Measurements from ENCODE around the gene DLGAP3. TPM values are rescaled to one million over a fixed set of nuclear protein-coding genes. Genes with fewer than 3 reads are reported as not detected.
A peak's percentile ranks its signal among the peaks of the same experiment; 100 is the strongest.

DLGAP3 gene
- total RNA-seq, 1 experiment from 2014 or later = not detected

DNA sequence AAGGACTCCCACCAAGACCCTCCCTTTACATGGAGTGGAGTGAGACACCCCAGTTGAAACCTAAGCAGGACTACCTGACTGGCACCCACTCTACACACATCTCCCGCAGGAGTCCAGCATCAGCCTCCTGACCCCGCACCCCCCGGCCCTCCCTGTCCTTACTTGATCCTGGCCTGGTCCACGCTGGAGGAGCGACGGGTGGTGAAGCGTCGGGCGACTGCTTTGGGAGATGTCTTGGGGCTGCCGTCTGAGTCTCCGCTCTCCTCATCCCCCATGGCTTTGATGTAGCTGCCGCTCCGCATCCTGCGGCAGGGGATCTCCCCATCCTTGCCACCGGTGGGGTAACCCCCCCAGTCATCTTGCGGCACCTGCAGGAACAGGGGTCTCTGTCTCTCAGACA, 29.5 kb downstream of the DLGAP3 start:
- TF ChIP-seq EZH2 (IDR thresholded peaks at IDR 0.05; ENCODE audit: borderline replicate concordance, low read depth, low read length, poor library complexity, severe bottlenecking) = no peak
- intact Hi-C loops (cut with micrococcal nuclease; ENCODE audit: unreplicated experiment) = no loop called here
- Histone ChIP-seq H3K9me3 (ENCODE audit: low read depth, low read length, poor library complexity, severe bottlenecking) (no peaks in the 10 kb centered on the region), H3K27ac (ENCODE audit: low read depth, low read length, poor library complexity, severe bottlenecking) (no peak overlapping the region), H3K36me3 (ENCODE audit: insufficient read depth, low read length, poor library complexity, severe bottlenecking) (no peaks in the 10 kb centered on the region), H3K4me3 (ENCODE audit: low read depth, low read length, poor library complexity, severe bottlenecking) (no peak overlapping the region), H3K27me3 (replicated peaks; ENCODE audit: insufficient read depth, low read depth, low read length, poor library complexity) (peaks cover 37% of the 10 kb centered on the region), H3K4me1 (ENCODE audit: insufficient read depth, low read length, poor library complexity, severe bottlenecking) (no peaks in the 10 kb centered on the region)
- ChIA-PET POLR2A (ENCODE audit: low non-redundant PET) (no interaction called here), CTCF (no interaction called here)
- DNase-seq (ENCODE audit: low spot score) = no peak
- BruUV-seq (replicated peaks) = no TSS peak

DNA sequence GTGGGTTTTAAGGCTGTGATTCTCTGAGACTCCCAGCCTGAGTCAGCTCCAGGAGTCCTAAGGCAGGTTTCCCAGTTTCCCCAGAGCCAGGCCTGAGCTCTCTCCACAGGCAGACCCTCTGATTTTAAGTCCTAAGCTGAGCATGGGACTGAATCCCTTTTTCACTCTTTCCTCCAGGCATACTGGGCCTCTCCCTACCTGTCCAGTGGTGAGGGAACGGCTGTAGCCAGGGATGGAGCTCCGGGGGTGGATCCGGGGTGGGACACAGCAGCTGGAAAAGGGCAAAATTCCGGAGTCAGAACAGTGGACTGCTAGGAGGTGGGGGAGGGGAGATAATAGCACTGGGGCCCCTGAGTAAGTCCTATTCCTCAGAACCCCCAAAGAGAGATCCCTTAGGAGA, 30.0 kb downstream of the DLGAP3 start:
- peaks cover 41% of the 10 kb centered on the region for H3K27me3 ChIP-seq (replicated peaks; ENCODE audit: insufficient read depth, low read depth, low read length, poor library complexity)
- no peak overlapping the region for H3K27ac ChIP-seq (ENCODE audit: low read depth, low read length, poor library complexity, severe bottlenecking)
- CTCF ChIA-PET = no interaction called here
- H3K36me3 ChIP-seq (ENCODE audit: insufficient read depth, low read length, poor library complexity, severe bottlenecking) = no peaks in the 10 kb centered on the region
- no peak for TF ChIP-seq EZH2 (IDR thresholded peaks at IDR 0.05; ENCODE audit: borderline replicate concordance, low read depth, low read length, poor library complexity, severe bottlenecking)
- TF ChIP-seq, protein P1, sequence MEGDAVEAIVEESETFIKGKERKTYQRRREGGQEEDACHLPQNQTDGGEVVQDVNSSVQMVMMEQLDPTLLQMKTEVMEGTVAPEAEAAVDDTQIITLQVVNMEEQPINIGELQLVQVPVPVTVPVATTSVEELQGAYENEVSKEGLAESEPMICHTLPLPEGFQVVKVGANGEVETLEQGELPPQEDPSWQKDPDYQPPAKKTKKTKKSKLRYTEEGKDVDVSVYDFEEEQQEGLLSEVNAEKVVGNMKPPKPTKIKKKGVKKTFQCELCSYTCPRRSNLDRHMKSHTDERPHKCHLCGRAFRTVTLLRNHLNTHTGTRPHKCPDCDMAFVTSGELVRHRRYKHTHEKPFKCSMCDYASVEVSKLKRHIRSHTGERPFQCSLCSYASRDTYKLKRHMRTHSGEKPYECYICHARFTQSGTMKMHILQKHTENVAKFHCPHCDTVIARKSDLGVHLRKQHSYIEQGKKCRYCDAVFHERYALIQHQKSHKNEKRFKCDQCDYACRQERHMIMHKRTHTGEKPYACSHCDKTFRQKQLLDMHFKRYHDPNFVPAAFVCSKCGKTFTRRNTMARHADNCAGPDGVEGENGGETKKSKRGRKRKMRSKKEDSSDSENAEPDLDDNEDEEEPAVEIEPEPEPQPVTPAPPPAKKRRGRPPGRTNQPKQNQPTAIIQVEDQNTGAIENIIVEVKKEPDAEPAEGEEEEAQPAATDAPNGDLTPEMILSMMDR (conservative IDR thresholded peaks at IDR 0.05; ENCODE audit: low read depth, low read length) = no peak
- no peak overlapping the region for H3K4me3 ChIP-seq (ENCODE audit: low read depth, low read length, poor library complexity, severe bottlenecking)
- intact Hi-C loops (cut with micrococcal nuclease; ENCODE audit: unreplicated experiment) = no loop called here
- no peak for DNase-seq (ENCODE audit: low spot score)
- POLR2A ChIA-PET (ENCODE audit: low non-redundant PET) = no interaction called here
- no TSS peak for BruUV-seq (replicated peaks)
- no peaks in the 10 kb centered on the region for H3K9me3 ChIP-seq (ENCODE audit: low read depth, low read length, poor library complexity, severe bottlenecking)
- H3K4me1 ChIP-seq (ENCODE audit: insufficient read depth, low read length, poor library complexity, severe bottlenecking) = no peaks in the 10 kb centered on the region

DNA sequence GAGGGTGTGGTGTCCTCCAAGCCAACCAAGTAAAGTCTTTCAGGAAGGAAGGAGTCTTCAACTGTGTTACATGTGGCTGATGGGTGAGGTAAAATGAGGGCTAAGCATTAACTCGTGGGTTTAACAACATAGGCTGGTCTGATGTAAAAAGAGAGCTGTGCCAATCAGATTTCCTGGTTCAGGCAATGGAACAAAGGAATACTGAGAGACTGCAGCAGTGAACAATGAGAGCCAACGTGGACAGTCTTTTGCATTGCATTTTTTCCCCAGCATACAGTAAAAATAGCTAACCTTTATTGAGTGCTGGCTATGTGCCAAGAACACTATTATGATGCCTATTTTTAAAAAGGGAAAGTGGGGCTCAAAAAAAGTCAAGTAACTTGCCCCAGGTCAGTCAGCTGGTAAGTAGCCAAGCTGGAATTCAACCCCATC, 31.1 kb downstream of the DLGAP3 start:
- BruUV-seq (replicated peaks) = no TSS peak
- ChIA-PET POLR2A (ENCODE audit: low non-redundant PET) (no interaction called here), CTCF (no interaction called here)
- Histone ChIP-seq H3K27me3 (replicated peaks; ENCODE audit: insufficient read depth, low read depth, low read length, poor library complexity) (peaks cover 37% of the 10 kb centered on the region), H3K4me1 (ENCODE audit: insufficient read depth, low read length, poor library complexity, severe bottlenecking) (no peaks in the 10 kb centered on the region), H3K27ac (ENCODE audit: low read depth, low read length, poor library complexity, severe bottlenecking) (no peak overlapping the region), H3K9me3 (ENCODE audit: low read depth, low read length, poor library complexity, severe bottlenecking) (no peaks in the 10 kb centered on the region), H3K36me3 (ENCODE audit: insufficient read depth, low read length, poor library complexity, severe bottlenecking) (no peaks in the 10 kb centered on the region), H3K4me3 (ENCODE audit: low read depth, low read length, poor library complexity, severe bottlenecking) (no peak overlapping the region)
- DNase-seq (ENCODE audit: low spot score) = no peak
- intact Hi-C loops (cut with micrococcal nuclease; ENCODE audit: unreplicated experiment) = no loop called here
- TF ChIP-seq, protein P1 (conservative IDR thresholded peaks at IDR 0.05; ENCODE audit: low read depth, low read length) = no peak
- TF ChIP-seq EZH2 (IDR thresholded peaks at IDR 0.05; ENCODE audit: borderline replicate concordance, low read depth, low read length, poor library complexity, severe bottlenecking) = no peak

DNA sequence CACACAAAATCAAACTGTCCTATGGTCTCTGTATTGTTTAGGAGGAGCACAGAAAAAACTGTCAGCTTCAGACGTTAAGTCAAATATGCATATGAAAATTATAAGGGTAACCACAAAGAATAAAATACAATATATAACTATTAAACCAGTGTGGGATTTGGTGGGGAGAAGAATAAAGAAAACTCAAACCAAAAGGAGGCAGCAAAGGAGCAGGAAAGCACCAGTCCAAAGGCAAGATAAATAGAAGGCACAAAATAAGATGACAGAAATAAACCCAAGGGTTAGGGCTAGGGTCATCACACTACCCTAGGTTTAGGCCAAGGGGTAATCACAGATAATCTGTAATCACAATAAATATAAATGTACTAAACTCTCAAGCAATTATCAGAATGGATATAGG, 32.8 kb downstream of the DLGAP3 start:
- no peaks in the 10 kb centered on the region for H3K4me1 ChIP-seq (ENCODE audit: insufficient read depth, low read length, poor library complexity, severe bottlenecking)
- no peak for TF ChIP-seq EZH2 (IDR thresholded peaks at IDR 0.05; ENCODE audit: borderline replicate concordance, low read depth, low read length, poor library complexity, severe bottlenecking)
- TF ChIP-seq, protein P1 (conservative IDR thresholded peaks at IDR 0.05; ENCODE audit: low read depth, low read length) = 0 out of 2 replicates have a peak, but pooled peaks have one; percentile 18
- H3K27me3 ChIP-seq (replicated peaks; ENCODE audit: insufficient read depth, low read depth, low read length, poor library complexity) = peaks cover 23% of the 10 kb centered on the region
- ChIA-PET CTCF (no interaction called here), POLR2A (ENCODE audit: low non-redundant PET) (no interaction called here)
- H3K4me3 ChIP-seq (ENCODE audit: low read depth, low read length, poor library complexity, severe bottlenecking) = no peak overlapping the region
- intact Hi-C loops (cut with micrococcal nuclease; ENCODE audit: unreplicated experiment) = no loop called here
- H3K27ac ChIP-seq (ENCODE audit: low read depth, low read length, poor library complexity, severe bottlenecking) = no peak overlapping the region
- H3K36me3 ChIP-seq (ENCODE audit: insufficient read depth, low read length, poor library complexity, severe bottlenecking) = no peaks in the 10 kb centered on the region
- no peak for DNase-seq (ENCODE audit: low spot score)
- BruUV-seq (replicated peaks) = no TSS peak
- H3K9me3 ChIP-seq (ENCODE audit: low read depth, low read length, poor library complexity, severe bottlenecking) = peaks cover 8% of the 10 kb centered on the region
